GM12874 (cell line): ENCODE measurements around the gene PRR16.

Source experiments
- CTCF ChIP-seq: IDR thresholded peaks from 2 replicates; pipeline ENCODE4 v1.5.1; 2011; ENCODE audit warnings: low read depth, mild to moderate bottlenecking, control low read depth, low read length, moderate library complexity; ENCODE audit not compliant: insufficient read depth

The PRR16 gene

DNA sequence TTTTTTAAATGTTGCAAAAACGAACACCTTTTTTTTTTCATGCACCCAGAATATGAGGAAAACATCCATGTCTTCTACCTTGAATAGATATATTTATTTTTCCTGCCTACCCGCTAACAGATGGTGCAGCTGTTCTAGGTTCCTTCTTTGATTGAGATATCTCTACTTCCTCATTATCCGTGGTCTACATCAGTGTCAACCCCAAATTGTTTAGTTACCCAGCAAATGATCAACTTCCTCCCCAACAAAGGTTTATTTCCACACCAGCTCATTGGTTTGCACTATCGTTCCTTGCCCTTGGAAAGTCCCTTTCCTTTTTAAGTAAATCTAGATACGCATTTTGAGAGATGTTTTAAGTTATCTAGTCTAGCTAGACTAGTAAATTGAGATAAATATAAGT is 166.4 kb downstream of the PRR16 start:
- TF ChIP-seq CTCF, result no peak

- no peak for TF ChIP-seq CTCF
These were observed 167.5 kb downstream of the PRR16 start for GRCh38 chr5:120631611-120632010.

- no peak for TF ChIP-seq CTCF
These were observed 168.3 kb downstream of the PRR16 start for GRCh38 chr5:120632430-120632829.

GRCh38 chr5:120638449-120638848 is 174.3 kb downstream of the PRR16 start:
- no peak for TF ChIP-seq CTCF

DNA sequence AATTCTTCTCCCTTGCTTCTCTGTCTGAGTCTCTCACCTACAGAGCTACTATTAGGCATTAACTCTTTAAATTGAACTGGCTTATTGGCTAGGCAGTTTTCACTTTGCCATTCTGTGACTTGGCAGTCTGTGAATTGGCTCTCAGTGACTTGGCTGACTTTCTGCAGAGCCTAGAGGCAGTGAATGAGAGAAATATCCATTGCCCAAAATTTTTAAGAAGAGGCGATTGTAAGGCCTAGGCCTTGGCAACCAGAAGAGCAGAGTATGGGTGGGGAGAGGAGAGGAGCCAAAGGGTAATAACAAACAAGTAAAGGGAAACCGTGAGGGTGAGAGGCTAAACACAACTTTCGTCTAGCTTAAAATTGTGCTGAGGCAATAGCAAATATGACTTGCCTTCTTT is 176.7 kb downstream of the PRR16 start:
- TF ChIP-seq CTCF, result no peak

GRCh38 chr5:120644516-120644915 is 180.4 kb downstream of the PRR16 start:
- TF ChIP-seq CTCF, result no peak

DNA sequence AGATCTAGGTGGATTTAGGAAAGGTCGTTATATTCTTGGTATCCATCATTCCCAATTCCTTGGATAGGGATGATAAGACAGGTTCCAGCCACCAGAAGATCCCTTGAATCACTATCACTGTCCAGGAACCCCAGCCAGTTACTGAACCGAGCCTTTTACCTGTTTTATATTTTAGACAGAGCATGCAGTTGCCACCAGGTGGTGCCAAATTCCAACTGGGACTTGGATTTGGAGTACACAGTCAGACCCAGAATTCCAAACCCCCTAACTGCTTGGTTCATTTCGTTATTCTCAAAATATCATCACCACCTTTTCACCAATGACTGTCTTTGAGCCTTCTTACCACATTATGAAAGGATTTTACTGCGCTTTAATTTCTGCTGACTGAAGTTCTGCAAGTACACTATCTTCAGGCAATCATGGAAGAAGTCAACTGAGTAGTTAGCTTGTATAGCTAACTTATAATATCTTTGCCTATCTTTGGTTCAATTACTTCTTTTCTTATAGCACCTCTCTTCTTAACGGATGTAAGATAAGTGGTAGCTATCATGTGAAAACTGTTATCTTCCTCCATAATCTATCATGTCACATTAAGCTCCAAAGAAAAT is 191.8 kb downstream of the PRR16 start:
- TF ChIP-seq CTCF, result no peak

- TF ChIP-seq CTCF, result no peak
These were observed 193.0 kb downstream of the PRR16 start for GRCh38 chr5:120657104-120657503.
